T follicular helper cell (primary cell): ENCODE data around the gene TNNT3.

Experiments used
- DNase-seq: peaks from one replicate; pipeline ENCODE4 v3.0.0-alpha.2; 2020; ENCODE audit warnings: low read depth

The TNNT3 gene

GRCh38 chr11:1896923-1897322 lies 22.6 kb upstream of the TNNT3 start:
- DNase-seq: no peak

GRCh38 chr11:1899090-1899489 lies 20.4 kb upstream of the TNNT3 start:
- DNase-seq: no peak

- no peak for DNase-seq
These were observed 19.8 kb upstream of the TNNT3 start for GRCh38 chr11:1899686-1900085.

- DNase-seq: no peak
These were observed 13.3 kb upstream of the TNNT3 start for GRCh38 chr11:1906181-1906580.

GRCh38 chr11:1906611-1907423 lies 12.7 kb upstream of the TNNT3 start:
- DNase-seq: no peak

GRCh38 chr11:1908618-1909017 lies 10.9 kb upstream of the TNNT3 start:
- no peak for DNase-seq

- no peak for DNase-seq
These were observed 10.0 kb upstream of the TNNT3 start for GRCh38 chr11:1909524-1909923.

GRCh38 chr11:1912289-1912878 lies 7.1 kb upstream of the TNNT3 start:
- DNase-seq: no peak

GRCh38 chr11:1913271-1914060 lies 6.0 kb upstream of the TNNT3 start:
- DNase-seq: no peak

GRCh38 chr11:1915795-1916131 lies 3.7 kb upstream of the TNNT3 start:
- no peak for DNase-seq

GRCh38 chr11:1916132-1916985 lies 3.1 kb upstream of the TNNT3 start:
- no peak for DNase-seq

GRCh38 chr11:1916986-1917522 lies 2.4 kb upstream of the TNNT3 start:
- no peak for DNase-seq

GRCh38 chr11:1917523-1918435 lies 1.7 kb upstream of the TNNT3 start:
- no peak for DNase-seq

GRCh38 chr11:1918436-1919315 lies 827 bp upstream of the TNNT3 start:
- no peak for DNase-seq

GRCh38 chr11:1920128-1920908 lies 815 bp downstream of the TNNT3 start:
- DNase-seq: no peak

GRCh38 chr11:1920909-1921573 lies 1.5 kb downstream of the TNNT3 start:
- no peak for DNase-seq

GRCh38 chr11:1921574-1922141 lies 2.2 kb downstream of the TNNT3 start:
- DNase-seq: no peak
